ENCODE data around the gene ID3. TPM values are rescaled to one million over a fixed set of nuclear protein-coding genes. Genes with fewer than 3 reads are reported as not detected.
A peak's percentile ranks its signal among the peaks of the same experiment; 100 is the strongest.

ID3 gene
- total RNA-seq, 2 donors from 2014 or later, result 8.6 to 10.7 TPM

DNA sequence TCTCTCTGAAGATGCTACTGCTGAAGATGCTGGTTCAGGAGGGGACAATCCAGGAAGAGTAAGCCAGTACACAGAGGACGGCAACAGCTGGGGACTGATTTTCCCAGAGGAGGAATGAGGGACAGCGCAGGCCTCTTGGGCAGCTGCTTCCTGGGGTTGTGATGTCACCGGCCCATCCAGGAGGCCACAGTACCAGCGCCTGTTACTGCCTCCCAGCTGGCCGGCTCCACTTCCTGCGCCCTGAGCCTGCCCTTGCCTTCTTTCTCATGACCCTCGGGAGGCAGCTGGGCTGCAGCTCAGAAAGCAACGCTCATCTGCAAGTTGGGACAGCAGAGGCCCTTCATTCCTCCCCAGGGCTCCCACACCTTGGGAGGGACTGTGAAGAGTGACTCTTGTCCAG, 21.9 kb upstream of the ID3 start:
- no peak for ATAC-seq
- no peaks in the 10 kb centered on the region for H3K9me3 ChIP-seq (ENCODE audit: control insufficient read depth, low read length, poor library complexity, severe bottlenecking)
- Mint-ChIP-seq H3K36me3 (ENCODE audit: low read depth) (no peaks in the 10 kb centered on the region), H3K27ac (no peak overlapping the region), H3K27me3 (no peaks in the 10 kb centered on the region), H3K4me1 (peaks cover 13% of the 10 kb centered on the region), H3K4me3 (no peak overlapping the region)
- DNase-seq, result no peak

- Mint-ChIP-seq H3K27ac (peak overlapping the region; percentile 63), H3K4me3 (no peak overlapping the region), H3K36me3 (ENCODE audit: low read depth) (no peaks in the 10 kb centered on the region), H3K27me3 (no peaks in the 10 kb centered on the region), H3K4me1 (peaks cover 15% of the 10 kb centered on the region)
- H3K9me3 ChIP-seq (ENCODE audit: control insufficient read depth, low read length, poor library complexity, severe bottlenecking), result no peaks in the 10 kb centered on the region
- ATAC-seq (no peak), DNase-seq (no peak)
These were observed 19.7 kb upstream of the ID3 start for GRCh38 chr1:23578997-23579363.

GRCh38 chr1:23578311-23578996, 19.2 kb upstream of the ID3 start:
- H3K27ac Mint-ChIP-seq, result peak overlapping the region; percentile 63
- peaks cover 15% of the 10 kb centered on the region for H3K4me1 Mint-ChIP-seq
- no peaks in the 10 kb centered on the region for H3K9me3 ChIP-seq (ENCODE audit: control insufficient read depth, low read length, poor library complexity, severe bottlenecking)
- no peak for DNase-seq
- no peak for ATAC-seq
- peak overlapping the region; percentile 71 for H3K4me3 Mint-ChIP-seq
- H3K27me3 Mint-ChIP-seq, result no peaks in the 10 kb centered on the region
- no peaks in the 10 kb centered on the region for H3K36me3 Mint-ChIP-seq (ENCODE audit: low read depth)

- H3K9me3 ChIP-seq (ENCODE audit: control insufficient read depth, low read length, poor library complexity, severe bottlenecking), result no peaks in the 10 kb centered on the region
- Mint-ChIP-seq H3K4me3 (no peak overlapping the region), H3K27me3 (no peaks in the 10 kb centered on the region), H3K27ac (no peak overlapping the region), H3K4me1 (peaks cover 15% of the 10 kb centered on the region), H3K36me3 (ENCODE audit: low read depth) (no peaks in the 10 kb centered on the region)
- ATAC-seq, result peak; percentile 78
- DNase-seq, result no peak
These were observed 18.0 kb upstream of the ID3 start for GRCh38 chr1:23577056-23578004.

DNA sequence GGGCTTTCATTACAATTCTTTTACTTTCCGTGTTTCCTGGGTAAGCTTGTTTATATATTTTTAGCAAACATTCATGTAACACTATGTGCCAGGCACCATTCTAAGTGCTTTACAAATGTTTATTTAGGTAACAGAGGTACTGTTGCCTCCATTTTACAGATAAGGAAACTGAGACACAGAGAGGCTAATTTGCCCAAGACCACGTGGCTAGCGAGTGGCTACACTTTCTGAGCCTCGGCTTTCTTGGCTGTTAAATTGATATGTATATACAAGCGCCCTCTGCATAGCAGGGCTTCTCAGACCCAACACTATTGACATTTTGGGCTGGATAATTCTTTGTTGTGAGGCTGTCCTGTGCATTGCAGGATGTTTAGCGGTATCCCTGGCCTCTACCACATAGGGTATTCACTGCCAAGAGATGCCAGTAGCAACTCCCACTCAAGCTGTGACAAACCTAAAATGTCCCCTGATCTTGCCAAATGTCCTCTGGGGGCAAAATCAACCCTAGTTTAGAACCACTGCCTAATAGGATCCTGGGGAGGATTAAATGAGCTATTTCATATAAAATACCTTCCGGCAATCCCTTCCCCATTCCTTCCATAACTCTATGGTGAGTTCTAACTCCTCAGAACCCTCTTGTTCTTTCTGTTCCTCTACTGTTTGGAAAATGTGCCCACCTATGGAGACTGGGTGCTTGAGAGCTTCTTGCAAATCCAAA, 17.2 kb upstream of the ID3 start:
- no peak for ATAC-seq
- H3K36me3 Mint-ChIP-seq (ENCODE audit: low read depth), result no peaks in the 10 kb centered on the region
- no peak for DNase-seq
- H3K4me3 Mint-ChIP-seq, result no peak overlapping the region
- no peaks in the 10 kb centered on the region for H3K27me3 Mint-ChIP-seq
- no peak overlapping the region for H3K27ac Mint-ChIP-seq
- H3K9me3 ChIP-seq (ENCODE audit: control insufficient read depth, low read length, poor library complexity, severe bottlenecking), result no peaks in the 10 kb centered on the region
- H3K4me1 Mint-ChIP-seq, result peaks cover 15% of the 10 kb centered on the region

DNA sequence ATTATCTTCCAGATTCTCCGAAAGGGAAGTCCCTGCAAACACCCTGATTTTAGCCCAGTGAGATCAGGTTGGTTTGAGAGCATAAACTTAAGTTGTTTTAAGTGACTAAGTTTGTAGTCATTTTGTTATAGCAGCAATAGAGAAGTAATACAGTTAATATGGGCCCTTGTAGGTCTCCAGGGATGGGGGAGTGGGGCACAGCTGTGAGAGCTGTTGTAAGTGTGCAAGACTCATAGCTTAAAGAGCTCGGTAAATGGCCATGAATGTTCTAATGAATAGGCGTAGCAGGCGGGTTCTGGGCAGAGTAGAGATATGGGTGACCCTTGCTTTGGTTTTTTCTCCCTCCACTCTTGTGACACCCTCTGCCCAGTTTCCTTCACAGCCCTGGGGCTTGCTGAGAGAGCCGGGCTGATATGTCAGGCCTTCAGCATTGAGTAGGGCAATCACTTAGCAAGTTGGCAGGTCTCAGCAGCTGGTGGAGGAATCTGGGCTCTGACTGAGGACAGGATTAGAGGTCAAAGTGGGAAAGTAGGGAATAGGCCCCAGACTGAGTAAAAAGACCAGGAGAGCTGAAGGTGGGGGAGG, 16.0 kb upstream of the ID3 start:
- DNase-seq (no peak), ATAC-seq (no peak)
- peaks cover 17% of the 10 kb centered on the region for H3K4me1 Mint-ChIP-seq
- H3K36me3 Mint-ChIP-seq (ENCODE audit: low read depth), result peaks cover 2% of the 10 kb centered on the region
- H3K9me3 ChIP-seq (ENCODE audit: control insufficient read depth, low read length, poor library complexity, severe bottlenecking), result no peaks in the 10 kb centered on the region
- no peak overlapping the region for H3K4me3 Mint-ChIP-seq
- no peak overlapping the region for H3K27ac Mint-ChIP-seq
- H3K27me3 Mint-ChIP-seq, result no peaks in the 10 kb centered on the region

- DNase-seq (no peak), ATAC-seq (no peak)
- H3K27ac Mint-ChIP-seq, result no peak overlapping the region
These were observed 15.0 kb upstream of the ID3 start for GRCh38 chr1:23574265-23574754.

GRCh38 chr1:23573574-23574182, 14.4 kb upstream of the ID3 start:
- H3K9me3 ChIP-seq (ENCODE audit: control insufficient read depth, low read length, poor library complexity, severe bottlenecking), result no peaks in the 10 kb centered on the region
- peaks cover 16% of the 10 kb centered on the region for H3K4me1 Mint-ChIP-seq
- H3K4me3 Mint-ChIP-seq, result no peak overlapping the region
- no peak for DNase-seq
- H3K27ac Mint-ChIP-seq, result no peak overlapping the region
- peaks cover 2% of the 10 kb centered on the region for H3K36me3 Mint-ChIP-seq (ENCODE audit: low read depth)
- no peak for ATAC-seq
- H3K27me3 Mint-ChIP-seq, result peaks cover 9% of the 10 kb centered on the region

More at GRCh38 chr1:23574265-23574754, 15.0 kb upstream of the ID3 start:
- peaks cover 3% of the 10 kb centered on the region for H3K27me3 Mint-ChIP-seq
- peaks cover 17% of the 10 kb centered on the region for H3K4me1 Mint-ChIP-seq
- no peaks in the 10 kb centered on the region for H3K9me3 ChIP-seq (ENCODE audit: control insufficient read depth, low read length, poor library complexity, severe bottlenecking)
- no peak overlapping the region for H3K4me3 Mint-ChIP-seq
- H3K36me3 Mint-ChIP-seq (ENCODE audit: low read depth), result peaks cover 2% of the 10 kb centered on the region

DNA sequence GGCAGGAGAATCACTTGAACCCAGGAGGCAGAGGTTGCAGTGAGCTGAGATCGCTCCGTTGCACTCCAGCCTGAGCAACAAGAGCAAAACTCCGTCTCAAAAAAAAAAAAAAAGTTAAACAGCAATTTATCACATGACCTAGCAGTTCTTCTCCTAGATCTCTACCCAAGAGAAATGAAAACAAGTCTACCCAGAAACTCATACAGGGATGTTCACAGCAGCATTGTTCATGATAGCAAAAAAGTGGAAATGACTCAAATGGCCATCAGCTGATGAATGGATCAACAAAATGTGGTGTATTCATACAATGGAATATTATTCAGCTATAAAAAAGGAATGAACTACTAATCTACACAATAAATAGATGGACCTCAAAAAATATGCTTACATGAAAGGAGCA, 12.2 kb upstream of the ID3 start:
- no peaks in the 10 kb centered on the region for H3K9me3 ChIP-seq (ENCODE audit: control insufficient read depth, low read length, poor library complexity, severe bottlenecking)
- H3K27me3 Mint-ChIP-seq, result peaks cover 15% of the 10 kb centered on the region
- no peak overlapping the region for H3K27ac Mint-ChIP-seq
- DNase-seq (no peak), ATAC-seq (no peak)
- peaks cover 6% of the 10 kb centered on the region for H3K36me3 Mint-ChIP-seq (ENCODE audit: low read depth)
- H3K4me1 Mint-ChIP-seq, result peaks cover 9% of the 10 kb centered on the region
- H3K4me3 Mint-ChIP-seq, result no peak overlapping the region

DNA sequence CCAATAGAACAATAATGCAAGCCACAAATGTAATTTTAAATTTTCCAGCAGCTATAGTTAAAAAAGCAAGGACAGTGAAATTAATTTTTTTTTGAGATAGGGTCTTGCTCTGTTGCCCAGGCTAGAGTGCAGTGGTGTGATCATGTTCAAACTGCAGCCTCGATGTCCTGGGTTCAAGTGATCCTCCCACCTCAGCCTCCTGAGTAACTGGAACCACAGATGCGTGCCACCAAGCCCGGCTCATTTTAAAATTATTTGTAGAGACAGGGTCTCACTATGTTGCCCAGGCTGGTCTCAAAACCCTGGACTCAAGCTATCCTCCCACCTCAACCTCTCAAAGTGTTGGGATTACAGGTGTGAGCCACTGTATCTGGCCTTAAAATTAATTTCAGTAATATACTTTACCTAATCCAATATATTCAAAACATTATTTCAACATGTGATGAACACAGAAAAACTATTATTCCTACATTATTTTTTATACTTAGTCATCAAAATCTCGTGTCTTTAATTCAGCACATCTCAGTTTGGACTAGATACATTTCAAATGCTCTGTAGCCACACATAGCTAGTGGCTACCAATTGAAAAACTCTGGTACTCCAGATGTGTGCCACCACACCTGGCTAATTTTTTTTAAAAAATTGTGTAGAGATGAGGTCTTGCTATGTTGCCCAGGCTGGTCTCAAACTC, 10.8 kb upstream of the ID3 start:
- H3K4me1 Mint-ChIP-seq, result peaks cover 7% of the 10 kb centered on the region
- no peak overlapping the region for H3K4me3 Mint-ChIP-seq
- no peaks in the 10 kb centered on the region for H3K9me3 ChIP-seq (ENCODE audit: control insufficient read depth, low read length, poor library complexity, severe bottlenecking)
- H3K27ac Mint-ChIP-seq, result no peak overlapping the region
- H3K36me3 Mint-ChIP-seq (ENCODE audit: low read depth), result peaks cover 6% of the 10 kb centered on the region
- ATAC-seq (no peak), DNase-seq (no peak)
- peaks cover 15% of the 10 kb centered on the region for H3K27me3 Mint-ChIP-seq

DNA sequence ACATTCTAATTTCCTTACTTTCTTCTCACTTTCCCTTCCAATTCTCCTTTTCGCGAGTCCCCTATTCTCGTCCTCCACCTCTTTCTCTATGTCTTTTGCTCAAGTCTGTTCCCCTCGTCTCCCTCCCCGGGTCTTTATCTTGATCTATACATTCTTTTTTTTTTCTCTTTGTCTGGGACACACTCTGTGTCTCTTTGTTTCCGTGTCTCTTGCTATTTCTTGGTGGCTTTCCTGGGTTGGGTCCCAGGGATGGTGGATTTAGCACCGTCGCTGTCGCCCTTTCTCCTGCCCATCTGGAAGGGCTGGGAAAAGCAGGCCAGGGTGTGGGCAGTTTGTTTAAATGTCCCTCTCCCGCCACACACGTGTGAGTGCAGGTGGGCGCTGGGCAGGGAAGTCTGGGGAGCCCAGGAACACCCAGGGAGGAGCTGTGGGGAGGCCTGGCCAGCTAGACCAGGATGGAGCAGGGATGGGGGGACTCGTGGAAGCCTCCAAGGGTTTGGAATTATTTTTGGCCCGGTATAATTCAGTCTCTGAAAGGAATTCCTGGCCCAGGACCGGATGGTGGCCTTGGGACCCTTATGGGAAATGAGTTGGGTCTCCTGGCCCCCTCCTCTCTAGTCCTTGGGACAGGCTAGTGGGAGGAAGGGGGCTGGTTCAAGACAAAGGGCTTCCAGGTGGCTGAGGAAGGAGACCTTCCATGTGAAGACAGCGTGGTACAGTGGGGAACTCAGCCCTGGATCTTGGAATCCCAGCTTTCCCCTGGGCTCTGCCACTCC, 9.5 kb upstream of the ID3 start:
- H3K9me3 ChIP-seq (ENCODE audit: control insufficient read depth, low read length, poor library complexity, severe bottlenecking), result no peaks in the 10 kb centered on the region
- H3K27me3 Mint-ChIP-seq, result peaks cover 15% of the 10 kb centered on the region
- H3K4me3 Mint-ChIP-seq, result peak overlapping the region; percentile 99
- peaks cover 6% of the 10 kb centered on the region for H3K36me3 Mint-ChIP-seq (ENCODE audit: low read depth)
- ATAC-seq (no peak), DNase-seq (no peak)
- peak overlapping the region; percentile 72 for H3K27ac Mint-ChIP-seq
- peaks cover 7% of the 10 kb centered on the region for H3K4me1 Mint-ChIP-seq
